LNCAP (cell line): Measurements from ENCODE around the gene VENTX.

Source experiments
- TF ChIP-seq, protein P1 (sequence below): fragments of 450-650 bp; IDR thresholded peaks from 2 replicates; pipeline ENCODE4 v1.5.1; 2017; ENCODE audit warnings: mild to moderate bottlenecking

VENTX gene

GRCh38 chr10:133277993-133278576, 40.4 kb downstream of the VENTX start:
- TF ChIP-seq, protein P1, sequence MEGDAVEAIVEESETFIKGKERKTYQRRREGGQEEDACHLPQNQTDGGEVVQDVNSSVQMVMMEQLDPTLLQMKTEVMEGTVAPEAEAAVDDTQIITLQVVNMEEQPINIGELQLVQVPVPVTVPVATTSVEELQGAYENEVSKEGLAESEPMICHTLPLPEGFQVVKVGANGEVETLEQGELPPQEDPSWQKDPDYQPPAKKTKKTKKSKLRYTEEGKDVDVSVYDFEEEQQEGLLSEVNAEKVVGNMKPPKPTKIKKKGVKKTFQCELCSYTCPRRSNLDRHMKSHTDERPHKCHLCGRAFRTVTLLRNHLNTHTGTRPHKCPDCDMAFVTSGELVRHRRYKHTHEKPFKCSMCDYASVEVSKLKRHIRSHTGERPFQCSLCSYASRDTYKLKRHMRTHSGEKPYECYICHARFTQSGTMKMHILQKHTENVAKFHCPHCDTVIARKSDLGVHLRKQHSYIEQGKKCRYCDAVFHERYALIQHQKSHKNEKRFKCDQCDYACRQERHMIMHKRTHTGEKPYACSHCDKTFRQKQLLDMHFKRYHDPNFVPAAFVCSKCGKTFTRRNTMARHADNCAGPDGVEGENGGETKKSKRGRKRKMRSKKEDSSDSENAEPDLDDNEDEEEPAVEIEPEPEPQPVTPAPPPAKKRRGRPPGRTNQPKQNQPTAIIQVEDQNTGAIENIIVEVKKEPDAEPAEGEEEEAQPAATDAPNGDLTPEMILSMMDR: no peak

- TF ChIP-seq, protein P1: no peak
Measured at GRCh38 chr10:133278577-133279265, 41.1 kb downstream of the VENTX start.

DNA sequence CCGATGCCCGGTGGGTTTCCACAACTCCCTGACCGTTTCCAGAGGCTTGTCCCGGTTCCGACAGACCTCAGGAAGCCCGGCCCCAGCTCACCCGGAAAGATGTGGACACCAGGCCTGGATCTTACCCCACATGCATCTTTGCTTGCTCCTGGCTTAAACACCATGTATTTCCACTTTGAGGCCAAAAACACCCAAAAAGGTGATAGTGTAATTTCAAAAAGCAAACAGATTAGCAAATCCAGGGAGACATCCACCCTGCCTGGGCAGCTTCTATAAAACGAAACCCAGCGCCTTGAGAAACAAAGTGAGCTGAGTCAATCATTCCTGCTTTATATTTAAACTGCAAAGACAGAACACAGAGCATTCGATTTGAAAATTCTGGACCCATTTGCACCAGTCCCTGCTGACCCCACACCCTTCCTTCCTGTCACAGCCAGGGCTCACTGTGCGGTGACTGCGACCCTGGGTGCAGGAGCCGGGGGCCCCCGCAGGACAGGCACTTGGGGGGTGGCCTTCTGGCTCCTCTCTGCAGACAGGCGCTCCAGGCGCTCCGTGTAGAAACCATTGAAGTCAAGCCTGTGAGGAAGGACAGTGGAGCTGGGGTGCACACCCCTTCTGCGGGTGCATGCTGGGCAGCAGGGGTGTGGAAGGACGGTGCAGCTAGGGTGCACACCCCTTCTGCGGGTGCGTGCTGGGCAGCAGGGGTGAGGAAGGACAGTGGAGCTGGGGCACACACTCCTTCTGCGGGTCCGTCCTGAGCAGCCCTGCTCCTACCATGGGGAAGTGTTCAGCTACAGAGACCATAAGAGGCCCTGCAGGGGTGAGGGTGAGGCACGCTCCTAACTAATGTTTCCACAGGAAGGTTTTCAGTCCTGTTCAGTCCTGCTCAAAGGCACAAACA, 41.9 kb downstream of the VENTX start:
- TF ChIP-seq, protein P1: no peak

- TF ChIP-seq, protein P1: no peak
Measured at GRCh38 chr10:133280391-133281059, 42.9 kb downstream of the VENTX start.

GRCh38 chr10:133281084-133281483, 43.4 kb downstream of the VENTX start:
- TF ChIP-seq, protein P1: no peak

DNA sequence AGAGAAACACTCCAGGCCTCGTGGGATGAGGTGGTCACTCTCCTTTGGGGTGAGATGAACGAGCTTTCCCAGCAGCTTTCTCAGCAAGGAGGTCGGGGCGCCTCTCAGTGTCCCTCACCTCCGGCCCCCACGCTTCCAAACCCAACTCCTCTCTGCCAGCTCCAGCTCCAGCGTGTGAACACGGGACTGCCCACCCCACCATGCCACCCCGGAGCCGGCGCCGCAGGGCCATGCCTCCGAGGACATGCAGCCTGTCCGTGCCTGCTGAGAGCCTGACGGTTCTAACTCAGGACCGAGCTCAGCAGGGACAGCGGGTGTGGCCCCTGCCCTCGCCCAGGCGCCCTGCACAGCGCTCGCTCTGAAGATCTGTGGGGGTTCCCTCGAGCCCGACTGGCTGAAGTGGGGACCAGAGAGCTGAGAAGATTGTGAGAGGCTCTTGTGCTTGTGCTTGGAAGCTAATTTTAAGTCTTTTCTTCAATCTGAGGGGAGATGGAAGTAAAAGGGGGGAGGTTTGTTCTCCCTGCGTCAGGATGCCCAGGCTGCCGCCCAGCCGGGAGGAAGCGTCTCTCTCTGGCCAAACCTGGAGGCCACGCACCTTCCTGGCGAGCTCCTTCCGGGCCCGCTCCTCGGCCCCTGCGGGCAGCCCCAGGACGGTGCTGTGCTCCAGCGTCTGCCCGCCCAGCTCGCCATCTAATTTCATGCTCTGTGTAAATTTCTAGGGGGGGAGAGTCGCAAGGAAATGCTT, 44.1 kb downstream of the VENTX start:
- TF ChIP-seq, protein P1: no peak
